Measurements from ENCODE around the gene SETD4. TPM values are rescaled to one million over a fixed set of nuclear protein-coding genes. Genes with fewer than 3 reads are reported as not detected.

SETD4 gene
- total and polyA plus RNA-seq, 2 of the 4 experiments (the other 2 are of a cell fraction), result 9.5 to 11.4 TPM

GRCh38 chr21:36038701-36039497 is 21.4 kb downstream of the SETD4 start:
- no peak for ATAC-seq (ENCODE audit: low read depth)
- 100% methylated on average over 4 of the region's 17 CpGs; no CpG with 5 or more reads in 1 of the 2 experiments for WGBS, 2 experiments (ENCODE audit: extremely low coverage in 2 of 2, insufficient read length in 1 of 2)
- H3K79me1 ChIP-seq (ENCODE audit: low read depth in 1 of 2, low read length in 2 of 2), result 0 out of 4 replicates have a peak, but pooled peaks cover 0 to 6% of the 10 kb centered on the region in 2 experiments

More at GRCh38 chr21:36038701-36039497, 21.4 kb downstream of the SETD4 start:
- Histone ChIP-seq H3K18ac (ENCODE audit: low read depth, low read length) (no peak overlapping the region), H3K4ac (ENCODE audit: low read depth, low read length) (no peak overlapping the region), H4K20me1 (ENCODE audit: insufficient read depth, low read length) (no peaks in the 10 kb centered on the region), H4K8ac (ENCODE audit: low read depth in 2 of 2, low read length in 2 of 2) (no peak overlapping the region), H3K23ac (ENCODE audit: low read depth, low read length) (no peak overlapping the region), H2BK15ac (ENCODE audit: low read depth, low read length) (no peak overlapping the region), H3K9me3 (ENCODE audit: control insufficient read depth, insufficient read depth, low read length) (no peaks in the 10 kb centered on the region), H2BK20ac (ENCODE audit: low read depth, low read length) (no peak overlapping the region), H3K4me2 (ENCODE audit: low read depth, low read length) (no peak overlapping the region), H3K4me1 (ENCODE audit: control insufficient read depth, insufficient read depth, low read length) (no peaks in the 10 kb centered on the region), H3K36me3 (ENCODE audit: control insufficient read depth, insufficient read depth, low read length) (peaks cover 35% of the 10 kb centered on the region), H3K27ac (ENCODE audit: insufficient read depth, low read length) (no peak overlapping the region), H2AK5ac (ENCODE audit: low read depth, low read length) (no peak overlapping the region), H3K14ac (replicated peaks; ENCODE audit: low read depth, low read length) (no peak overlapping the region), H4K91ac (ENCODE audit: insufficient read depth, low read depth, low read length) (no peak overlapping the region), H2AFZ (replicated peaks; ENCODE audit: low read length, poor library complexity) (no peak overlapping the region), H2BK120ac (ENCODE audit: low read depth, low read length) (no peak overlapping the region), H2AK9ac (replicated peaks; ENCODE audit: low read depth, low read length, poor library complexity) (no peak overlapping the region), H3K4me3 (ENCODE audit: insufficient read depth, low read depth, low read length) (no peak overlapping the region), H2BK5ac (ENCODE audit: low read depth, low read length, poor library complexity, severe bottlenecking) (no peak overlapping the region), H3K9ac (ENCODE audit: low read depth, low read length) (no peak overlapping the region), H3K56ac (ENCODE audit: extremely low read depth, insufficient read depth, low read length) (no peak overlapping the region), H3K9me1 (ENCODE audit: insufficient read depth, low read length) (0 out of 2 replicates have a peak, but pooled peaks cover under 1% of the 10 kb centered on the region), H4K5ac (ENCODE audit: low read depth, low read length) (no peak overlapping the region), H3K27me3 (ENCODE audit: control insufficient read depth, insufficient read depth, low read length) (no peaks in the 10 kb centered on the region)
- CTCF ChIA-PET, result no interaction called here
- TF ChIP-seq RCOR1 (IDR thresholded peaks at IDR 0.05; ENCODE audit: insufficient replicate concordance, low read length) (no peak), ELK1 (IDR thresholded peaks at IDR 0.05; ENCODE audit: borderline replicate concordance, low read depth, low read length) (no peak), CHD1 (IDR thresholded peaks at IDR 0.05; ENCODE audit: low read depth, low read length) (no peak), USF2 (IDR thresholded peaks at IDR 0.05; ENCODE audit: low read depth, low read length) (no peak), MXI1 (IDR thresholded peaks at IDR 0.05; ENCODE audit: borderline replicate concordance, low read depth, low read length) (no peak), MAFK (IDR thresholded peaks at IDR 0.05; ENCODE audit: low read depth, low read length) (no peak), RFX5 (IDR thresholded peaks at IDR 0.05; ENCODE audit: low read depth, low read length) (no peak), RAD21 (IDR thresholded peaks at IDR 0.05; ENCODE audit: low read length) (no peak), POLR2A (IDR thresholded peaks at IDR 0.05; ENCODE audit: low read depth, low read length) (no peak)
- dilution Hi-C loops (cut with HindIII; ENCODE audit: low sequenced_read_pairs, unreplicated experiment), result no loop called here
- BruUV-seq (replicated peaks), result no TSS peak
- POLR2A ChIA-PET (ENCODE audit: unreplicated experiment), result no interaction called here
- in situ Hi-C loops (cut with MboI; ENCODE audit: low sequenced_read_pairs), result no loop called here
- intact Hi-C loops (cut with micrococcal nuclease), result no loop called here
- DNase-seq, result no peak

Measured in IMR-90 (cell line).